Smooth muscle cell (in vitro differentiated cells): ENCODE data around the gene SLC25A5. TPM values are rescaled to one million over a fixed set of nuclear protein-coding genes. Genes with fewer than 3 reads are reported as not detected.
"Not testable (repeated sequence)": the region's sequence is repeated elsewhere in the genome, so short reads cannot be mapped to it uniquely, and the experiment has no call there.

ENCODE experiments used
- DNase-seq: peaks from one replicate; lab custom pipeline; 2025; ENCODE audit not compliant: unreplicated experiment; lab: John Stamatoyannopoulos, UW
- H2AFZ ChIP-seq: fragments of 200-600 bp; sonication (generic); 2 replicates; pipeline ENCODE4 v1.6.0; 2016; ENCODE audit warnings: antibody characterized with exemption, low read depth, mild to moderate bottlenecking
- H3F3A ChIP-seq: fragments of 200-600 bp; sonication (generic); 2 replicates; pipeline ENCODE4 v1.6.0; 2017; ENCODE audit warnings: antibody characterized with exemption, low read depth
- H3K27ac ChIP-seq: fragments of 200-600 bp; sonication (generic); 2 replicates; pipeline ENCODE4 v1.5.1; 2016; ENCODE audit warnings: low read depth, mild to moderate bottlenecking
- H3K27me3 ChIP-seq: fragments of 200-600 bp; sonication (generic); 2 replicates; pipeline ENCODE4 v1.6.1; 2016; ENCODE audit warnings: low read depth, mild to moderate bottlenecking
- H3K36me3 ChIP-seq: fragments of 200-600 bp; sonication (generic); 2 replicates; pipeline ENCODE4 v1.5.1; 2016; ENCODE audit warnings: low read depth
- H3K4me1 ChIP-seq: fragments of 200-600 bp; sonication (generic); 2 replicates; pipeline ENCODE4 v1.5.1; 2016; ENCODE audit warnings: low read depth
- H3K4me2 ChIP-seq: fragments of 200-600 bp; sonication (generic); 2 replicates; pipeline ENCODE4 v1.6.0; 2016; ENCODE audit warnings: mild to moderate bottlenecking
- H3K4me3 ChIP-seq: fragments of 200-600 bp; sonication (generic); 2 replicates; pipeline ENCODE4 v1.5.1; 2016; ENCODE audit warnings: mild to moderate bottlenecking
- H3K79me2 ChIP-seq: fragments of 200-600 bp; sonication (generic); 2 replicates; pipeline ENCODE4 v1.6.0; 2016; ENCODE audit warnings: low read depth, mild to moderate bottlenecking
- H3K9ac ChIP-seq: fragments of 200-600 bp; sonication (generic); 2 replicates; pipeline ENCODE4 v1.6.0; 2016; ENCODE audit warnings: low read depth
- H3K9me3 ChIP-seq: fragments of 200-600 bp; sonication (generic); replicated peaks from 2 replicates; pipeline ENCODE4 v1.5.1; 2016; ENCODE audit warnings: low read depth
- H4K20me1 ChIP-seq: fragments of 200-600 bp; sonication (generic); 2 replicates; pipeline ENCODE4 v1.6.0; 2016; ENCODE audit warnings: low read depth
- WGBS: methylation state at CpG from one replicate; pipeline ENCODE4 v1.1.7; 2016; ENCODE audit warnings: low lambda C conversion rate; 5-methylcytosine and 5-hydroxymethylcytosine counted together
- polyA plus RNA-seq: library from polyadenylated mRNA; unstranded; fragments of >200 nt; fragmentation: Nextera tagmentation; extraction: Ambion mirVana; gene quantifications from 2 replicates; pipeline ENCODE4 v1.2.1, GENCODE V29; 2016
- total RNA-seq: library from RNA; depleted of rRNA; stranded (reverse); fragments of >200 nt; gene quantifications from 2 replicates; pipeline ENCODE4 v1.2.3, GENCODE V29; 2014
- TF ChIP-seq, protein P1 (sequence below): fragments of 200-600 bp; sonication (generic); IDR thresholded peaks from 2 replicates; pipeline ENCODE4 v1.5.1; 2017; ENCODE audit warnings: borderline replicate concordance, mild to moderate bottlenecking, antibody characterized with exemption; ENCODE audit not compliant: insufficient read depth, poor library complexity, severe bottlenecking

The SLC25A5 gene
- total and polyA plus RNA-seq, 2 experiments from 2014 or later = 112 to 155 TPM

DNA sequence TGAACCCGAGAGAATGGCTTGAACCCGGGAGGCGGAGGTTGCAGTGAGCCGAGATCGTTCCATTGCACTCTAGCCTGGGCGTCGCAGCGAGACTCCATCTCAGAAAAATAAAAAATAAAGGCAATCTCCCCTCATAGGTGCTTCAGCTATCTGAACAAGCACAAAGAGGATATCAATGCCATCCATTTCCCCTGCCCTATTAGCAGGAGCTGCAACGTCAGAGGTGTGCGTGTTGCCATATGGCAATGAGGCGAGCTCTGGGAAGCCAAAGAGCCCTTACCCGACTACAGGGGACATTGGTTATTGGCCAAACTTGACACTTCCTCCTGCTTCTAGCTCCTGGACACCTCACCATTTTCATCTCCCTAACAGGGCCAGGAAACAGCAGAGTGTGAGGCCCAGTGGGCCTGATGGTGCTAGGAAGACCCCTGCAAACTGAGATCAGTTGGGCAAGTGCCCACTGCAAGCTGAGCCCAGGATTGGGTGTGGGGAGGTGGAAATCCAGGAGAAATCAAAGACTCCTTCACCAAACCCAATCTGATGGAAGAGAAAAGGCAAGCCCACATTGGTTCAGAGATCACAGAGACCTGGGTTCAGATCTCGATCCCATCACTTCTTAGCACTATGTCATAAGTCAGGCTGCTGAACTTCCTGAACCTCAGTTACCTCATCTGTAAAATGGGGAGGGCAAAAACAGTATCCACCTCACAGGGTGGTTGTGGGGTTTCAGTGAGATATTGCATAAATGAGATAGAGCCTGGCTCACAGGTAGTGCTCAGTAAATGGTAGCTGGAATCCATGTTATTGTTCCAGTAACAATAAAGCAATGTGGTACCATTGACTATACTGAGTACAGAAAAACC, 21.2 kb downstream of the SLC25A5 start:
- H3K4me2 ChIP-seq = no peak overlapping the region
- no peak overlapping the region for H3K9ac ChIP-seq
- TF ChIP-seq, protein P1, sequence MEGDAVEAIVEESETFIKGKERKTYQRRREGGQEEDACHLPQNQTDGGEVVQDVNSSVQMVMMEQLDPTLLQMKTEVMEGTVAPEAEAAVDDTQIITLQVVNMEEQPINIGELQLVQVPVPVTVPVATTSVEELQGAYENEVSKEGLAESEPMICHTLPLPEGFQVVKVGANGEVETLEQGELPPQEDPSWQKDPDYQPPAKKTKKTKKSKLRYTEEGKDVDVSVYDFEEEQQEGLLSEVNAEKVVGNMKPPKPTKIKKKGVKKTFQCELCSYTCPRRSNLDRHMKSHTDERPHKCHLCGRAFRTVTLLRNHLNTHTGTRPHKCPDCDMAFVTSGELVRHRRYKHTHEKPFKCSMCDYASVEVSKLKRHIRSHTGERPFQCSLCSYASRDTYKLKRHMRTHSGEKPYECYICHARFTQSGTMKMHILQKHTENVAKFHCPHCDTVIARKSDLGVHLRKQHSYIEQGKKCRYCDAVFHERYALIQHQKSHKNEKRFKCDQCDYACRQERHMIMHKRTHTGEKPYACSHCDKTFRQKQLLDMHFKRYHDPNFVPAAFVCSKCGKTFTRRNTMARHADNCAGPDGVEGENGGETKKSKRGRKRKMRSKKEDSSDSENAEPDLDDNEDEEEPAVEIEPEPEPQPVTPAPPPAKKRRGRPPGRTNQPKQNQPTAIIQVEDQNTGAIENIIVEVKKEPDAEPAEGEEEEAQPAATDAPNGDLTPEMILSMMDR = no peak
- no peak for DNase-seq
- no peaks in the 10 kb centered on the region for H4K20me1 ChIP-seq
- H3K79me2 ChIP-seq = no peaks in the 10 kb centered on the region
- H3K9me3 ChIP-seq = no peaks in the 10 kb centered on the region
- no peaks in the 10 kb centered on the region for H3K4me1 ChIP-seq
- H2AFZ ChIP-seq = no peak overlapping the region
- H3K27me3 ChIP-seq = no peaks in the 10 kb centered on the region
- H3K36me3 ChIP-seq = no peaks in the 10 kb centered on the region
- H3K4me3 ChIP-seq = no peak overlapping the region
- no peaks in the 10 kb centered on the region for H3F3A ChIP-seq
- 89% methylated on average over 13 of the region's 13 CpGs for WGBS
- no peak overlapping the region for H3K27ac ChIP-seq

- Histone ChIP-seq H3K27ac (no peak overlapping the region), H2AFZ (no peak overlapping the region), H3K4me1 (no peaks in the 10 kb centered on the region), H3K27me3 (no peaks in the 10 kb centered on the region), H4K20me1 (no peaks in the 10 kb centered on the region), H3K4me2 (no peak overlapping the region), H3F3A (no peaks in the 10 kb centered on the region), H3K9ac (no peak overlapping the region), H3K4me3 (no peak overlapping the region), H3K9me3 (no peaks in the 10 kb centered on the region), H3K36me3 (no peaks in the 10 kb centered on the region), H3K79me2 (no peaks in the 10 kb centered on the region)
- no peak for DNase-seq
- WGBS = 82% methylated on average over 2 of the region's 2 CpGs
- TF ChIP-seq, protein P1 = no peak
Observed at GRCh38 chrX:119492463-119492862, 24.2 kb downstream of the SLC25A5 start.

GRCh38 chrX:119493851-119494495, 25.7 kb downstream of the SLC25A5 start:
- H3K4me2 ChIP-seq, H3K36me3 ChIP-seq, H4K20me1 ChIP-seq, H3K9me3 ChIP-seq, H3K79me2 ChIP-seq, H3K9ac ChIP-seq, H2AFZ ChIP-seq, H3K4me3 ChIP-seq, H3K27me3 ChIP-seq, H3F3A ChIP-seq, H3K27ac ChIP-seq, H3K4me1 ChIP-seq, DNase-seq: not testable (repeated sequence)
- WGBS = 84% methylated on average over 10 of the region's 10 CpGs

- 71% methylated on average over 10 of the region's 10 CpGs for WGBS
- no peaks in the 10 kb centered on the region for H3K9me3 ChIP-seq
- no peaks in the 10 kb centered on the region for H3K36me3 ChIP-seq
- no peak overlapping the region for H3K4me3 ChIP-seq
- H2AFZ ChIP-seq = no peak overlapping the region
- H3F3A ChIP-seq = no peaks in the 10 kb centered on the region
- TF ChIP-seq, protein P1 = no peak
- no peaks in the 10 kb centered on the region for H4K20me1 ChIP-seq
- no peak overlapping the region for H3K9ac ChIP-seq
- no peak overlapping the region for H3K27ac ChIP-seq
- no peaks in the 10 kb centered on the region for H3K4me1 ChIP-seq
- no peaks in the 10 kb centered on the region for H3K79me2 ChIP-seq
- H3K27me3 ChIP-seq = no peaks in the 10 kb centered on the region
- no peak for DNase-seq
- no peak overlapping the region for H3K4me2 ChIP-seq
Observed at GRCh38 chrX:119495734-119496726, 27.8 kb downstream of the SLC25A5 start.
